ENCODE results near the gene DIDO1.
"Not testable (repeated sequence)": the region's sequence is repeated elsewhere in the genome, so short reads cannot be mapped to it uniquely, and the experiment has no call there.

The DIDO1 gene

DNA sequence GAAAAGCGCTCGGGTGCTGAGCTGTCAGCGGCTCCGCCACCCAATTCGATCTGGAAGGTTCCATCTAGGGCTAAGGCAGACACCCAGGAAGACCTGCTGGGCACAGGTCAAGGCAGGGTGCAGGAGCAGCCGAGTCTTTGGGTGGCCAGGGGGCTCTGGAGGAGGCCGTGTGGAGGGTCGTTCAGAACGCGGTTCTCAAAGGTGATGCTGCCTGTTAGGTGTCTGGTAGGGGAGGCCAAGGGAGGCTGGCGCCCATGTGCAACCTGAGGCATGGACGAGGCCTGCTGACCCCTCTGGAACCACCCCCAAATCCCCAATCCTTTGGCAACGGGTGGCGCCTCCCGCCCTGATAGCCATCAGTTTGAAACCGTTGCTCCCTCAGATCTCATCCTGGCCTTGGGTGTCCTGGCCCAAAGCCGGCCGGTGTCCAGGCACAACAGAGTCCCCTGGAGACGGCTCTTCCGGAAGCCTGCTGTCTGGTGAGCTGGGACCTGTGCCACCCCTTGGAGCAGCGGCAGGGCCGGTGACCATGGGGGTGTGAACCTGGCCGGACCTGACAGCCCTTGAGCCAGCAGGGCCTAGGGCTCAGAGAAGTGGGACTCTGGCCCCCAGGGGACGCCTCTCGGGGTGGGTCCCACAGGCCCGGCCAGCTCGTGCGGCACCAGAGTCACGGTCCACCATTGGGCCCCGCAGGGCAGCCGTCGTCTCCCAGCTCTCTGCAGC lies 36.7 kb upstream of the DIDO1 start:
- Mint-ChIP-seq H3K36me3 (ENCODE audit: low read depth) (no peaks in the 10 kb centered on the region), H3K9me3 (no peaks in the 10 kb centered on the region), H3K27me3 (ENCODE audit: low read depth, poor library complexity) (peaks cover 4% of the 10 kb centered on the region), H3K4me3 (no peak overlapping the region), H3K4me1 (peaks cover 5% of the 10 kb centered on the region), H3K27ac (no peak overlapping the region)
- no peak for DNase-seq
- TF ChIP-seq, protein P1, sequence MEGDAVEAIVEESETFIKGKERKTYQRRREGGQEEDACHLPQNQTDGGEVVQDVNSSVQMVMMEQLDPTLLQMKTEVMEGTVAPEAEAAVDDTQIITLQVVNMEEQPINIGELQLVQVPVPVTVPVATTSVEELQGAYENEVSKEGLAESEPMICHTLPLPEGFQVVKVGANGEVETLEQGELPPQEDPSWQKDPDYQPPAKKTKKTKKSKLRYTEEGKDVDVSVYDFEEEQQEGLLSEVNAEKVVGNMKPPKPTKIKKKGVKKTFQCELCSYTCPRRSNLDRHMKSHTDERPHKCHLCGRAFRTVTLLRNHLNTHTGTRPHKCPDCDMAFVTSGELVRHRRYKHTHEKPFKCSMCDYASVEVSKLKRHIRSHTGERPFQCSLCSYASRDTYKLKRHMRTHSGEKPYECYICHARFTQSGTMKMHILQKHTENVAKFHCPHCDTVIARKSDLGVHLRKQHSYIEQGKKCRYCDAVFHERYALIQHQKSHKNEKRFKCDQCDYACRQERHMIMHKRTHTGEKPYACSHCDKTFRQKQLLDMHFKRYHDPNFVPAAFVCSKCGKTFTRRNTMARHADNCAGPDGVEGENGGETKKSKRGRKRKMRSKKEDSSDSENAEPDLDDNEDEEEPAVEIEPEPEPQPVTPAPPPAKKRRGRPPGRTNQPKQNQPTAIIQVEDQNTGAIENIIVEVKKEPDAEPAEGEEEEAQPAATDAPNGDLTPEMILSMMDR (IDR thresholded peaks at IDR 0.05) = no peak

DNA sequence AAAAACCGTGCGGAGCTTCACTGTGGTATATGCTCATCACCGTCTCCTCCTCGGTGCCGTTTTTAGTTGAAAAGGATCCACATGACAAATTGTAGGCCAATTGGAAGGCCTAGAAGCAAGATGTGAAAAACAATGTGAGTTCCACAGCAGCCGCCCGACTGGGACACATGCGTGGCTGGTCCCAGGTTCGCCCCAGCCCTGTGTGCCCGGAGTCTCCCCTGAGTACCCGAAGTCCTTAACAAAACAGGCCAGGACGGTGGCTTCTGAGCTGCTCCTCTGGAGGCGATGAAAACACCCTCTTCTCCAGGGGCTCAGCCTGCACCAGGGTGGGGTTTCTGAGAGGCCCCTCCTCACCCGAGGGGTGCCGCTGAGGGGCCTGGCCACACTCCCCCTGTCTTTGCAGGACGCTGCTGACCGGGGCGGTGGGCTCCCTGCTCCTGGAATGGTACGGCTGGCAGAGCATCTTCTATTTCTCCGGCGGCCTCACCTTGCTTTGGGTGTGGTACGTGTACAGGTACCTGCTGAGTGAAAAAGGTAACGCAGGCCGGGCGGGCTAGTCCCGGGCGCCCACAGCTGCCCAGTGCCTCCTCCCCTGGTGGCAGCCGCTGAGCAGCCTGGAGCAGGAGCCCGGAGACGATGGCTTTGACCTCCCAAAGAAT lies 36.0 kb upstream of the DIDO1 start:
- Mint-ChIP-seq H3K36me3 (ENCODE audit: low read depth) (no peaks in the 10 kb centered on the region), H3K27me3 (ENCODE audit: low read depth, poor library complexity) (peaks cover 4% of the 10 kb centered on the region), H3K27ac (no peak overlapping the region), H3K4me3 (no peak overlapping the region), H3K9me3 (no peaks in the 10 kb centered on the region), H3K4me1 (peaks cover 5% of the 10 kb centered on the region)
- TF ChIP-seq, protein P1 (IDR thresholded peaks at IDR 0.05) = no peak
- DNase-seq = no peak

GRCh38 chr20:62961799-62962198 lies 35.5 kb upstream of the DIDO1 start:
- H3K27me3 Mint-ChIP-seq (ENCODE audit: low read depth, poor library complexity) = peaks cover 4% of the 10 kb centered on the region
- H3K4me3 Mint-ChIP-seq = no peak overlapping the region
- TF ChIP-seq, protein P1 (IDR thresholded peaks at IDR 0.05) = no peak
- H3K4me1 Mint-ChIP-seq = peaks cover 5% of the 10 kb centered on the region
- no peak for DNase-seq
- no peak overlapping the region for H3K27ac Mint-ChIP-seq
- no peaks in the 10 kb centered on the region for H3K9me3 Mint-ChIP-seq
- H3K36me3 Mint-ChIP-seq (ENCODE audit: low read depth) = no peaks in the 10 kb centered on the region

DNA sequence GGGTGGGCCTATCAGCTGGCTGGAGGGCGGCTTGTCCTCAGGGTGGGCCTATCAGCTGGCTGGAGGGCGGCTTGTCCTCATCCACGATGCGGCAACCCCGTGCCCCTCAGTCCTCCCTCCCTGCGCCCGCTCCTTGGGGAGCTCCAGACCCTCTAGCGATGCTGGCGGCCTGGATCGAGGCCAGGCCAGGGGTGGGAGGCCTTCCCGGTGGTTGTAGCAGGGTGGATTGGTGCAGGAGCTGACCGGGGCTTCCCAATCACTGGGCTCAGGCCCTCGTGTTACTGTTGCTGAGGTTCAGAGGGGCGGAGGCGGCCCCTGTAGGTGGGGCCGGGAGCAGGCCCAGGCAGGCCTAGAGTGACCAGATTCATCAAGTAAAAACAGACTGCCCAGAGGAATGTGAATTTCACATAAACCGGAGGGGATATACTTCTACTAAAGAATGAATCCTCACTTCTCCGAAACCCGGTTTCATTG lies 35.0 kb upstream of the DIDO1 start:
- H3K27ac Mint-ChIP-seq = no peak overlapping the region
- H3K4me3 Mint-ChIP-seq = no peak overlapping the region
- no peak for DNase-seq
- H3K36me3 Mint-ChIP-seq (ENCODE audit: low read depth) = no peaks in the 10 kb centered on the region
- peaks cover 4% of the 10 kb centered on the region for H3K27me3 Mint-ChIP-seq (ENCODE audit: low read depth, poor library complexity)
- TF ChIP-seq, protein P1 (IDR thresholded peaks at IDR 0.05) = no peak
- no peaks in the 10 kb centered on the region for H3K9me3 Mint-ChIP-seq
- H3K4me1 Mint-ChIP-seq = peaks cover 7% of the 10 kb centered on the region

DNA sequence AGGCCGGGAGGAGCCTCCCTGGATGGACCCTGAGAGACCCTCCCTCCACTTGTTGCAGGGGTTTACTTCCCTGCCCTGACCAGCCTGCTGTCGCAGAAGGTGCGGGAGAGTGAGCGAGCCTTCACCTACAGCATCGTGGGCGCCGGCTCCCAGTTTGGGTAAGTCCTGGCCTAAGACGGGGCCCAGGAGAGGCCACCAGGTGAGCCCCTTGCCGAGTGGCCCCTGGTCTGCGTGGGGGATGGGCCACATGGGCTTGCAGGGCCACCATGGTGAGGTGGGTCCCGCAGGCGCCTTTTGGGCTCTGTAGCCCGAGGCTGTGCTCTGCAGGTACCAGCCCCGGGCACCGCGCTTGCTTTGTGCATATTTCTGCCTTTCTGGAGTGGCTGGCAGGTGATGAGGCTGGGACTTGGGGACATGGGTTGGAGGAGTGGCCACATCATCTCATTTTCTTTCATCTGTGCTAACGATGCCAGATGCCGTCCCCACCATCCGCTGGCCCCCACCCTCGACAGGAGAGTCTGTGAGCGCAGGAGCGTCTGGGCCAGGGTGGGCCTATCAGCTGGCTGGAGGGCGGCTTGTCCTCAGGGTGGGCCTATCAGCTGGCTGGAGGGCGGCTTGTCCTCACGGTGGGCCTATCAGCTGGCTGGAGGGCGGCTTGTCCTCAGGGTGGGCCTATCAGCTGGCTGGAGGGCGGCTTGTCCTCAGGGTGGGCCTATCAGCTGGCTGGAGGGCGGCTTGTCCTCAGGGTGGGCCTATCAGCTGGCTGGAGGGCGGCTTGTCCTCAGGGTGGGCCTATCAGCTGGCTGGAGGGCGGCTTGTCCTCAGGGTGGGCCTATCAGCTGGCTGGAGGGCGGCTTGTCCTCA lies 34.4 kb upstream of the DIDO1 start:
- not testable (repeated sequence) for H3K9me3 Mint-ChIP-seq; DNase-seq; H3K27ac Mint-ChIP-seq; H3K4me3 Mint-ChIP-seq; H3K36me3 Mint-ChIP-seq (ENCODE audit: low read depth); H3K27me3 Mint-ChIP-seq (ENCODE audit: low read depth, poor library complexity)
- peaks cover 11% of the 10 kb centered on the region for H3K4me1 Mint-ChIP-seq

GRCh38 chr20:62959998-62960436 lies 33.7 kb upstream of the DIDO1 start:
- no peaks in the 10 kb centered on the region for H3K36me3 Mint-ChIP-seq (ENCODE audit: low read depth)
- no peak for DNase-seq
- no peak overlapping the region for H3K27ac Mint-ChIP-seq
- peaks cover 2% of the 10 kb centered on the region for H3K27me3 Mint-ChIP-seq (ENCODE audit: low read depth, poor library complexity)
- H3K4me1 Mint-ChIP-seq = peaks cover 13% of the 10 kb centered on the region
- H3K4me3 Mint-ChIP-seq = no peak overlapping the region
- TF ChIP-seq, protein P1 (IDR thresholded peaks at IDR 0.05) = no peak
- H3K9me3 Mint-ChIP-seq = no peaks in the 10 kb centered on the region

Data from nephron progenitor cell (in vitro differentiated cells).